Large intestine (tissue), 3 donors: ENCODE data around the gene RFC4. TPM values are rescaled to one million over a fixed set of nuclear protein-coding genes. Genes with fewer than 3 reads are reported as not detected.

Experiments
- DNase-seq, 2 donors: peaks; one replicate each; pipeline versions ENCODE4 v3.0.0 to v3.0.0-alpha.2; 2013
- H3K27ac ChIP-seq: one replicate; pipeline ENCODE4 v1.5.1; 2013; ENCODE audit warnings: low read length
- H3K27me3 ChIP-seq: 2 replicates; pipeline ENCODE4 v1.6.1; 2013; ENCODE audit warnings: low read length; ENCODE audit not compliant: control insufficient read depth, insufficient read depth
- H3K36me3 ChIP-seq: 2 replicates; pipeline ENCODE4 v1.6.1; 2013; ENCODE audit warnings: low read length; ENCODE audit not compliant: control insufficient read depth, insufficient read depth
- H3K4me1 ChIP-seq: one replicate; pipeline ENCODE4 v1.6.1; 2013; ENCODE audit warnings: low read length; ENCODE audit not compliant: control insufficient read depth, insufficient read depth
- H3K4me3 ChIP-seq: one replicate; pipeline ENCODE4 v1.5.1; 2013; ENCODE audit warnings: low read length
- H3K9me3 ChIP-seq: one replicate; pipeline ENCODE4 v1.6.1; 2013; ENCODE audit warnings: mild to moderate bottlenecking, low read depth, low read length, moderate library complexity; ENCODE audit not compliant: control insufficient read depth
- WGBS: methylation state at CpG from one replicate; pipeline ENCODE4 v1.1.5; 2013; ENCODE audit warnings: low lambda C conversion rate; ENCODE audit not compliant: insufficient coverage; 5-methylcytosine and 5-hydroxymethylcytosine counted together
- polyA plus RNA-seq: library from polyadenylated mRNA; unstranded; fragments of 120-200 nt; gene quantifications from one replicate; pipeline ENCODE4 v1.2.1, GENCODE V29; 2013

Gene RFC4
- polyA plus RNA-seq, 1 donor = 27.8 TPM

GRCh38 chr3:186787642-186788481, 18.4 kb downstream of the RFC4 start:
- no peak overlapping the region for H3K4me3 ChIP-seq
- no peak for DNase-seq
- H3K4me1 ChIP-seq = peaks cover 9% of the 10 kb centered on the region
- H3K36me3 ChIP-seq = peaks cover 61% of the 10 kb centered on the region
- H3K27ac ChIP-seq = no peak overlapping the region
- H3K27me3 ChIP-seq = no peaks in the 10 kb centered on the region
- H3K9me3 ChIP-seq = no peaks in the 10 kb centered on the region
- 90% methylated on average over 9 of the region's 15 CpGs for WGBS

GRCh38 chr3:186786922-186787321, 19.4 kb downstream of the RFC4 start:
- peak overlapping the region; percentile 97 for H3K4me3 ChIP-seq
- no CpG with 5 or more reads among the region's 3 CpGs for WGBS
- peaks cover 61% of the 10 kb centered on the region for H3K36me3 ChIP-seq

GRCh38 chr3:186785495-186786018, 20.7 kb downstream of the RFC4 start:
- H3K9me3 ChIP-seq = no peaks in the 10 kb centered on the region
- H3K36me3 ChIP-seq = peaks cover 61% of the 10 kb centered on the region
- no peak for DNase-seq

More at GRCh38 chr3:186786922-186787321, 19.4 kb downstream of the RFC4 start:
- H3K27me3 ChIP-seq = no peaks in the 10 kb centered on the region
- H3K27ac ChIP-seq = no peak overlapping the region
- DNase-seq = no peak
- no peaks in the 10 kb centered on the region for H3K9me3 ChIP-seq
- H3K4me1 ChIP-seq = peaks cover 9% of the 10 kb centered on the region

GRCh38 chr3:186784820-186785494, 21.3 kb downstream of the RFC4 start:
- Histone ChIP-seq H3K27me3 (no peaks in the 10 kb centered on the region), H3K9me3 (no peaks in the 10 kb centered on the region), H3K36me3 (peaks cover 55% of the 10 kb centered on the region), H3K27ac (peak overlapping the region; percentile 99), H3K4me3 (peak overlapping the region; percentile 97), H3K4me1 (peaks cover 9% of the 10 kb centered on the region)
- no CpG with 5 or more reads among the region's 7 CpGs for WGBS
- no peak for DNase-seq

More at GRCh38 chr3:186785495-186786018, 20.7 kb downstream of the RFC4 start:
- H3K4me3 ChIP-seq = peak overlapping the region; percentile 97
- no peaks in the 10 kb centered on the region for H3K27me3 ChIP-seq
- H3K4me1 ChIP-seq = peaks cover 9% of the 10 kb centered on the region
- no peak overlapping the region for H3K27ac ChIP-seq
- WGBS = 50% methylated on average over 1 of the region's 7 CpGs

- H3K27me3 ChIP-seq = no peaks in the 10 kb centered on the region
- peak overlapping the region; percentile 97 for H3K4me3 ChIP-seq
- WGBS = 7% methylated on average over 3 of the region's 56 CpGs
- peaks cover 48% of the 10 kb centered on the region for H3K36me3 ChIP-seq
- H3K27ac ChIP-seq = peak overlapping the region; percentile 99
- peaks cover 9% of the 10 kb centered on the region for H3K4me1 ChIP-seq
- peak; percentile 79 to 85 for DNase-seq
- no peaks in the 10 kb centered on the region for H3K9me3 ChIP-seq
Measured at GRCh38 chr3:186783731-186784515, 22.4 kb downstream of the RFC4 start.

- peak within 1 kb of the TSS; percentile 99 for H3K27ac ChIP-seq
- no CpG with 5 or more reads among the region's 60 CpGs for WGBS
- H3K4me3 ChIP-seq = peak within 1 kb of the TSS; percentile 97
- DNase-seq = peak; percentile 84 to 93
- no peaks in the 10 kb centered on the region for H3K9me3 ChIP-seq
- H3K36me3 ChIP-seq = peaks cover 40% of the 10 kb centered on the region
- H3K4me1 ChIP-seq = peaks cover 9% of the 10 kb centered on the region
- H3K27me3 ChIP-seq = no peaks in the 10 kb centered on the region
Measured at GRCh38 chr3:186783058-186783730, 23.1 kb downstream of the RFC4 start, which contains the start of gene EIF4A2. TSS of gene EIF4A2 (plus strand) at chr3:186783577. CDS start at chr3:186783611, 34 bp downstream.

- Histone ChIP-seq H3K9me3 (no peaks in the 10 kb centered on the region), H3K36me3 (peaks cover 34% of the 10 kb centered on the region), H3K27me3 (no peaks in the 10 kb centered on the region), H3K4me1 (peaks cover 9% of the 10 kb centered on the region), H3K4me3 (peak overlapping the region; percentile 97), H3K27ac (peak overlapping the region; percentile 99)
- no peak for DNase-seq
- WGBS = 40% methylated on average over 1 of the region's 21 CpGs
Measured at GRCh38 chr3:186782542-186783057, 23.7 kb downstream of the RFC4 start.

- Histone ChIP-seq H3K4me1 (no peaks in the 10 kb centered on the region), H3K27ac (no peak overlapping the region), H3K36me3 (peaks cover under 1% of the 10 kb centered on the region), H3K27me3 (no peaks in the 10 kb centered on the region), H3K9me3 (no peaks in the 10 kb centered on the region), H3K4me3 (no peak overlapping the region)
- DNase-seq = no peak
- 83% methylated on average over 1 of the region's 5 CpGs for WGBS
Measured at GRCh38 chr3:186779204-186779603, 27.1 kb downstream of the RFC4 start.

GRCh38 chr3:186775999-186776398, 30.3 kb downstream of the RFC4 start:
- Histone ChIP-seq H3K36me3 (no peaks in the 10 kb centered on the region), H3K9me3 (no peaks in the 10 kb centered on the region), H3K4me1 (peaks cover 4% of the 10 kb centered on the region), H3K27me3 (no peaks in the 10 kb centered on the region), H3K27ac (no peak overlapping the region), H3K4me3 (no peak overlapping the region)
- no CpG with 5 or more reads among the region's 8 CpGs for WGBS
- no peak for DNase-seq
